ENCODE measurements around the gene ADAMTSL4.

GRCh38 chr1:150551784-150552127, 2.5 kb downstream of the ADAMTSL4 start:
- TF ChIP-seq SUZ12 (IDR thresholded peaks at IDR 0.05; ENCODE audit: extremely low read depth, insufficient read depth, insufficient read length) (no peak), YY1 (IDR thresholded peaks at IDR 0.05; ENCODE audit: insufficient read depth, insufficient read length) (no peak)

Data from NT2/D1 (cell line).